ES-I3 (cell line): ENCODE data around the gene CRELD1.

Source experiments
- H3K36me3 ChIP-seq: 2 replicates; pipeline ENCODE4 v1.6.1; 2013; ENCODE audit warnings: mild to moderate bottlenecking, low read length, control low read depth, moderate library complexity; ENCODE audit not compliant: insufficient read depth
- H3K4me1 ChIP-seq: 2 replicates; pipeline ENCODE4 v1.6.1; 2013; ENCODE audit warnings: mild to moderate bottlenecking, control low read depth, low read length; ENCODE audit not compliant: insufficient read depth
- H3K9ac ChIP-seq: 2 replicates; pipeline ENCODE4 v1.6.1; 2013; ENCODE audit warnings: low read depth, mild to moderate bottlenecking, low read length, moderate library complexity
- H3K9me3 ChIP-seq: 2 replicates; pipeline ENCODE4 v1.6.1; 2013; ENCODE audit warnings: mild to moderate bottlenecking, low read length, moderate library complexity; ENCODE audit not compliant: control insufficient read depth, insufficient read depth

The CRELD1 gene

GRCh38 chr3:9914011-9914410 is 19.6 kb upstream of the CRELD1 start:
- H3K4me1 ChIP-seq, result peaks cover 5% of the 10 kb centered on the region; the same call in 1 of the 2 replicates
- H3K36me3 ChIP-seq, result no peaks in the 10 kb centered on the region
- H3K9me3 ChIP-seq, result no peaks in the 10 kb centered on the region
- no peak overlapping the region for H3K9ac ChIP-seq

- H3K9ac ChIP-seq, result peak overlapping the region; percentile 62; the same call in 1 of the 2 replicates
- peaks cover 5% of the 10 kb centered on the region; the same call in 1 of the 2 replicates for H3K4me1 ChIP-seq
- no peaks in the 10 kb centered on the region for H3K36me3 ChIP-seq
- H3K9me3 ChIP-seq, result no peaks in the 10 kb centered on the region
Observed at GRCh38 chr3:9914559-9915253, 18.9 kb upstream of the CRELD1 start.

DNA sequence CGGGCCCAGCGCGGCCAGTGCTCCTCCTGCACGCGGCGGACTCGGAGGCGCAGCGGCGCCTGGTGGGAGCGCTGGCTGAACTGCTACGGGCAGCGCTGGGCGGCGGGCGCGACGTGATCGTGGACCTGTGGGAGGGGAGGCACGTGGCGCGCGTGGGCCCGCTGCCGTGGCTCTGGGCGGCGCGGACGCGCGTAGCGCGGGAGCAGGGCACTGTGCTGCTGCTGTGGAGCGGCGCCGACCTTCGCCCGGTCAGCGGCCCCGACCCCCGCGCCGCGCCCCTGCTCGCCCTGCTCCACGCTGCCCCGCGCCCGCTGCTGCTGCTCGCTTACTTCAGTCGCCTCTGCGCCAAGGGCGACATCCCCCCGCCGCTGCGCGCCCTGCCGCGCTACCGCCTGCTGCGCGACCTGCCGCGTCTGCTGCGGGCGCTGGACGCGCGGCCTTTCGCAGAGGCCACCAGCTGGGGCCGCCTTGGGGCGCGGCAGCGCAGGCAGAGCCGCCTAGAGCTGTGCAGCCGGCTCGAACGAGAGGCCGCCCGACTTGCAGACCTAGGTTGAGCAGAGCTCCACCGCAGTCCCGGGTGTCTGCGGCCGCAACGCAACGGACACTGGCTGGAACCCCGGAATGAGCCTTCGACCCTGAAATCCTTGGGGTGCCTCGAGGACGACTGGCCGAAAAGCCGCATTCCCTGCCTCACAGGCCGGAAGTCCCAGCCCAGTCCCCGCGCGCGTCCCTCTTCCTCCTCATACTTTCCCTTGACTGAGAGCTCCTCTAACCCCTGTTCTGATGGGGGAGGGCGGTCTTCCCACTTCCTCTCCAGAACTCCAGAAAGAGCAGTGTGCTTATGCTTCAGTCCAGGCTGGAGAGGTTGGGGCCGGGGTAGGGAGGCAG is 18.1 kb upstream of the CRELD1 start:
- peak overlapping the region; percentile 62 for H3K9ac ChIP-seq
- no peaks in the 10 kb centered on the region for H3K9me3 ChIP-seq
- H3K36me3 ChIP-seq, result no peaks in the 10 kb centered on the region
- H3K4me1 ChIP-seq, result peaks cover 5% of the 10 kb centered on the region; the same call in 1 of the 2 replicates

- Histone ChIP-seq H3K9me3 (no peaks in the 10 kb centered on the region), H3K36me3 (no peaks in the 10 kb centered on the region), H3K9ac (peak overlapping the region; percentile 42), H3K4me1 (peaks cover 5% of the 10 kb centered on the region; the same call in 1 of the 2 replicates)
Observed at GRCh38 chr3:9916346-9916733, 17.3 kb upstream of the CRELD1 start.

DNA sequence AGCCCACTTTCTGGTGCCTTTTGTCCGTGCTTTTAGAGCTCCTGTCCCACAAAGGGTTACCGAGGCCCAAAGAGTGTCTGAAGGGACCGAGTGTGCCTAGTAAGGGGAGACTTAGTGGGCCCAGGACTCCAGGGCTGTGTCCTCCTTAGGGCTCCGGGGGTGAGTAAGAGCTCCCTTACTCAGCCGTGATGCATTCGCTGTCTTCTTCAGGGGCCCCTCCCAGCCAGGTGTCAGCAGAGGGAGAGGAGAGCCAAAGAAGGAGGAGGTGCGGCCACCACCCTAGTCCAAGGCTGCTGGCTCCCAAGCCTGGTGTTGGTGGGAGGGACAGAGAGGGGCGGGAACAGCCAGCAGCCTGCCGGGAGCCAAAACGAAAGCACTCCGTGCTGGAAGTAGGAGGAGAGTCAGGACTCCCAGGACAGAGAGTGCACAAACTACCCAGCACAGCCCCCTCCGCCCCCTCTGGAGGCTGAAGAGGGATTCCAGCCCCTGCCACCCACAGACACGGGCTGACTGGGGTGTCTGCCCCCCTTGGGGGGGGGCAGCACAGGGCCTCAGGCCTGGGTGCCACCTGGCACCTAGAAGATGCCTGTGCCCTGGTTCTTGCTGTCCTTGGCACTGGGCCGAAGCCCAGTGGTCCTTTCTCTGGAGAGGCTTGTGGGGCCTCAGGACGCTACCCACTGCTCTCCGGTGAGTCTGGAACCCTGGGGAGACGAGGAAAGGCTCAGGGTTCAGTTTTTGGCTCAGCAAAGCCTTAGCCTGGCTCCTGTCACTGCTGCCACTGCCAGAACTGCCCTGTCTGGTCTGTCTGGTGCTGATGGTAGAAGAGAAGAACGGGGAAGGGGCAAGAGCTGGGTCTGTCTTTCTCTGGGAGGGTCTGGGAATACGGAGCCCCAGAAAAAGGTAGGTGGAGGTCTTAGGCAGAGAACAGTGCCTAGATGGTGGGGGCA is 16.6 kb upstream of the CRELD1 start, which contains the start of gene IL17RC:
IL17RC (plus strand) TSS at position 365 of the 947 bp plus-strand sequence; CDS start at position 583, 218 bp downstream.
- Histone ChIP-seq H3K9me3 (no peaks in the 10 kb centered on the region), H3K4me1 (peaks cover 5% of the 10 kb centered on the region; the same call in 1 of the 2 replicates), H3K36me3 (no peaks in the 10 kb centered on the region), H3K9ac (peak within 1 kb of the TSS; percentile 62)

- Histone ChIP-seq H3K36me3 (no peaks in the 10 kb centered on the region), H3K4me1 (peaks cover 5% of the 10 kb centered on the region; the same call in 1 of the 2 replicates), H3K9me3 (no peaks in the 10 kb centered on the region), H3K9ac (no peak overlapping the region)
Observed at GRCh38 chr3:9917820-9918219, 15.8 kb upstream of the CRELD1 start.

DNA sequence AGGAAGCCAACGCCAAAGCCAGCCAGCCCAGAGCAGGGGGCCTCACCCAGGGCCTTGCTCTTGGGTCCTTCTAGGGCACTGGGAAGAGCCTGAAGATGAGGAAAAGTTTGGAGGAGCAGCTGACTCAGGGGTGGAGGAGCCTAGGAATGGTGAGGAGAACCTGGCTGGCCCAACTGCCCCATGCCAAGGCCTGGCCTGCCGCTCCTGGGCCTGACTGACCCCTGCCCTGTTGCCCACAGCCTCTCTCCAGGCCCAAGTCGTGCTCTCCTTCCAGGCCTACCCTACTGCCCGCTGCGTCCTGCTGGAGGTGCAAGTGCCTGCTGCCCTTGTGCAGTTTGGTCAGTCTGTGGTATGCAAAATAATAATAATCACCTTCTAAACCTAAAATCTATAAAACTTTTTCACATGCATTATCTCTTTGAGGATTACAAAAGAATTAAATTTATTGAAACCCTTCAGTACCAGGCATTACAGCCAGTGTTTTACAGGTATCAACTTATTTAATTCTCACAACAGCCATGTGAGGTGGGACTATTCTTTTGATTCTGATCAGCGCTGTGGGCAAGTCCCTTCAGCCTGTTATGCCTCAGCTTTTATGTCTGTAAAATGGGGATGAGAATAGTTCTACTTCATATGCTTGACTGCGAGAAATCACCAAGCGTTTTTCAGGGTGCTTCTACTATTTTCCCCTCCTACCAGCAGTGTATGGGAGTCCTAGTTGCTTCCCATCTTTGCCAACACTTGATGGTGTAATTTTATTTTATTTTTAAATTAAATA is 15.2 kb upstream of the CRELD1 start:
- Histone ChIP-seq H3K36me3 (no peaks in the 10 kb centered on the region), H3K9ac (no peak overlapping the region), H3K9me3 (no peaks in the 10 kb centered on the region), H3K4me1 (peaks cover 5% of the 10 kb centered on the region; the same call in 1 of the 2 replicates)

- H3K36me3 ChIP-seq, result no peaks in the 10 kb centered on the region
- H3K9ac ChIP-seq, result no peak overlapping the region
- H3K9me3 ChIP-seq, result no peaks in the 10 kb centered on the region
- H3K4me1 ChIP-seq, result no peaks in the 10 kb centered on the region
Observed at GRCh38 chr3:9928158-9928557, 5.5 kb upstream of the CRELD1 start.

DNA sequence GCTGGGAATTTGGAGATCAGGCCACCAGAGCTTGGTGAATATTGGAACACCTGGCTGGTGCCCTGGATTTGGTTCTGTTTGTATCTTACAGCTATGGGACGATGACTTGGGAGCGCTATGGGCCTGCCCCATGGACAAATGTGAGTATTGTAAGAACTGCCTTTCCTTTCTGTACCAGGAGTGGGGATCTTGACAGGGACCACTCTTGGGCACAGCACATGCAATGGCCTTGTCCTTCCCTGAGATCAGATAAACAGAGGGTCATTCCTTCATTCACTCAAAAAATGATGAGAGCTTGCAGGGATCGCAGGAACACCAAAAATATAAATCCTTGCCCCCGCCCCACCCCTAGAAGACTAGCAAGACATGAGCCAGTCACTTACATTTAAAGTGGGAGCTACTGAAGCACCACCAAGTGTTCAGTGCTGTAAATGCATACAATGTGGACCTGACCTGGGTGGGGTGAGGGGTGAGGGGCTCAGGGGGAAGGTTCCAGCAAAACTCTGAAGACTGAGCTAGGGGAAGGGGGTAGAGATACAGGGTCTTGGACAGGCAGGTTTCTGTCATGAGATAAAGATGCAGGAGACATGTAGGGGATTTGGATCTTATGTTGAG is 2.7 kb upstream of the CRELD1 start:
- Histone ChIP-seq H3K36me3 (no peaks in the 10 kb centered on the region), H3K4me1 (no peaks in the 10 kb centered on the region), H3K9me3 (no peaks in the 10 kb centered on the region), H3K9ac (no peak overlapping the region)

GRCh38 chr3:9932535-9932842 is 1.1 kb upstream of the CRELD1 start:
- no peaks in the 10 kb centered on the region for H3K36me3 ChIP-seq
- no peaks in the 10 kb centered on the region for H3K4me1 ChIP-seq
- no peaks in the 10 kb centered on the region for H3K9me3 ChIP-seq
- peak overlapping the region; percentile 99 for H3K9ac ChIP-seq

GRCh38 chr3:9932843-9933560 is 632 bp upstream of the CRELD1 start:
- Histone ChIP-seq H3K4me1 (no peaks in the 10 kb centered on the region), H3K9me3 (no peaks in the 10 kb centered on the region), H3K36me3 (no peaks in the 10 kb centered on the region), H3K9ac (peak overlapping the region; percentile 99)

- Histone ChIP-seq H3K4me1 (no peaks in the 10 kb centered on the region), H3K9me3 (no peaks in the 10 kb centered on the region), H3K36me3 (no peaks in the 10 kb centered on the region)
Observed at GRCh38 chr3:9934235-9934621, 594 bp downstream of the CRELD1 start.

DNA sequence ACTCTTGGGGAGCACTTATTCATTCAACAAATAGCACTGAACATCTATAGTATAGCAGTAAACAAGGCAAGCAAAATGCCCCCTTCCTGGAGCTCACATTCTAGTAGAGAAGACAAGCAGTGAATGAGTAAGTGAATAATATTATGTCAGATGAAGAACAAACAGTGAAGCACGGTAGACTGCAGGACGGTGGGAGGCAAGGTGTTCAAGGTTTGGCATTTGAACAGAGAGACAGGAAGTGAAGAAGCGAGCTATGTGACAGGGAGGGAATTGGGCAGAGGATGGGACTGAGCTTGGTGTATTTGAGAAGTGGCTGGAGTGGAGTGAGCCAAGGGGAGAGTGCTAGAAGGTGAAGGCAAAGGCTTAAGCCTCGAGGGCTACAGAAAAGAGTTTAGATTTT is 1.4 kb downstream of the CRELD1 start:
- H3K4me1 ChIP-seq, result no peaks in the 10 kb centered on the region
- H3K9me3 ChIP-seq, result no peaks in the 10 kb centered on the region
- H3K36me3 ChIP-seq, result no peaks in the 10 kb centered on the region
- H3K9ac ChIP-seq, result no peak overlapping the region

More at GRCh38 chr3:9934235-9934621, 594 bp downstream of the CRELD1 start:
- peak overlapping the region; percentile 99 for H3K9ac ChIP-seq
